SK-N-SH (cell line): ENCODE measurements around the gene SLC22A5. TPM values are rescaled to one million over a fixed set of nuclear protein-coding genes. Genes with fewer than 3 reads are reported as not detected.

Experiments
- CTCF ChIA-PET: fragments of 300-600, 350-600 bp; formaldehyde crosslinking; extraction: SDS; loops from one replicate; lab custom pipeline; 2021; lab: Yijun Ruan, JAX
- POLR2A ChIA-PET: fragments of 350-600 bp; sonication (Branson Sonifier 250); formaldehyde crosslinking; extraction: SDS; loops from one replicate; lab custom pipeline; 2020; ENCODE audit warnings: antibody characterized with exemption, inconsistent platforms; lab: Yijun Ruan, JAX
- DNase-seq: peaks from one replicate; pipeline ENCODE4 v3.0.0; 2012
- H2AFZ ChIP-seq: fragments of 200-600 bp; sonication (generic); 2 replicates; pipeline ENCODE4 v1.8.1; 2016; ENCODE audit warnings: antibody characterized with exemption, mild to moderate bottlenecking, low read depth
- H3F3A ChIP-seq: fragments of 200-600 bp; sonication (generic); replicated peaks from 2 replicates; pipeline ENCODE3; 2016; ENCODE audit warnings: antibody characterized with exemption, mild to moderate bottlenecking; ENCODE audit not compliant: insufficient read depth
- H3K27ac ChIP-seq, 2 experiments: fragments of 200-500 bp in 1 of 2; fragments of 200-600 bp in 1 of 2; sonication (Bioruptor generic) in 1 of 2; sonication (generic), shearing (Covaris generic) in 1 of 2; 2 replicates each; pipeline versions ENCODE4 v1.5.1 to v1.6.1; 2014 to 2016; ENCODE audit warnings: low read depth in 2 of 2, inconsistent platforms in 1 of 2, low read length in 1 of 2, mild to moderate bottlenecking in 1 of 2, mixed read lengths in 1 of 2
- H3K27me3 ChIP-seq: fragments of 200-600 bp; sonication (generic), shearing (Covaris generic); 2 replicates; pipeline ENCODE4 v1.6.1; 2016; ENCODE audit warnings: mixed run types; ENCODE audit not compliant: insufficient read depth
- H3K36me3 ChIP-seq, 2 experiments: fragments of 200-500 bp in 1 of 2; fragments of 200-600 bp in 1 of 2; sonication (Bioruptor generic) in 1 of 2; sonication (generic) in 1 of 2; replicated peaks in 1 of 2; 2 replicates each; pipeline versions ENCODE3 to v1.5.1; 2014 to 2016; ENCODE audit warnings: low read length in 1 of 2, mild to moderate bottlenecking in 1 of 2; ENCODE audit not compliant: insufficient read depth in 2 of 2, control insufficient read depth in 1 of 2
- H3K4me1 ChIP-seq, 2 experiments: fragments of 200-500 bp in 1 of 2; fragments of 200-600 bp in 1 of 2; sonication (Bioruptor generic) in 1 of 2; sonication (generic), shearing (Covaris generic) in 1 of 2; 2 replicates each; pipeline versions ENCODE4 v1.5.1 to v1.6.1; 2014 to 2016; ENCODE audit warnings: low read depth in 1 of 2, low read length in 1 of 2, mixed run types in 1 of 2; ENCODE audit not compliant: insufficient read depth in 2 of 2, control insufficient read depth in 1 of 2
- H3K4me2 ChIP-seq: fragments of 200-600 bp; sonication (generic), shearing (Covaris generic); 2 replicates; pipeline ENCODE4 v1.6.1; 2017; ENCODE audit warnings: mixed run types
- H3K4me3 ChIP-seq, 2 experiments: fragments of 200-500 bp in 1 of 2; fragments of 200-600 bp in 1 of 2; sonication (Bioruptor generic) in 1 of 2; sonication (generic), shearing (Covaris generic) in 1 of 2; 2 replicates each; pipeline versions ENCODE4 v1.5.1 to v1.8.1; 2014 to 2016; ENCODE audit warnings: low read depth in 2 of 2, inconsistent platforms in 1 of 2, low read length in 1 of 2, mild to moderate bottlenecking in 1 of 2, mixed read lengths in 1 of 2, moderate library complexity in 1 of 2
- H3K79me2 ChIP-seq: fragments of 200-600 bp; sonication (generic); 2 replicates; pipeline ENCODE4 v1.8.1; 2017; ENCODE audit warnings: mild to moderate bottlenecking; ENCODE audit not compliant: insufficient read depth
- H3K9ac ChIP-seq: fragments of 200-600 bp; sonication (generic); 2 replicates; pipeline ENCODE4 v1.6.1; 2017; ENCODE audit warnings: mixed run types
- H3K9me2 ChIP-seq: fragments of 200-600 bp; sonication (generic); 2 replicates; pipeline ENCODE4 v1.6.1; 2017; ENCODE audit warnings: mixed run types
- H3K9me3 ChIP-seq: fragments of 200-600 bp; sonication (generic); 2 replicates; pipeline ENCODE4 v1.6.1; 2017; ENCODE audit warnings: mixed run types, mild to moderate bottlenecking, moderate library complexity
- H4K20me1 ChIP-seq: fragments of 200-600 bp; sonication (generic); 2 replicates; pipeline ENCODE4 v1.6.1; 2017; ENCODE audit warnings: mild to moderate bottlenecking, mixed run types; ENCODE audit not compliant: insufficient read depth
- EZH2phosphoT487 ChIP-seq: fragments of 200-600 bp; sonication (generic); IDR thresholded peaks from 2 replicates; pipeline ENCODE4 v1.6.1; 2017; ENCODE audit warnings: low read depth, mixed run types, mild to moderate bottlenecking, antibody characterized with exemption, moderate library complexity, borderline replicate concordance
- FOXJ3 ChIP-seq: sonication (generic); formaldehyde crosslinking; IDR thresholded peaks from 2 replicates; pipeline ENCODE4 v1.5.1; 2020; ENCODE audit warnings: mild to moderate bottlenecking, missing genetic modification reagents
- FOXM1 ChIP-seq: IDR thresholded peaks from 2 replicates; pipeline ENCODE4 v1.4.0; 2012; ENCODE audit warnings: low read depth, mild to moderate bottlenecking
- GATA2 ChIP-seq: sonication (generic); formaldehyde crosslinking; IDR thresholded peaks from 2 replicates; pipeline ENCODE4 v1.5.0; 2020; ENCODE audit warnings: mild to moderate bottlenecking, missing genetic modification reagents
- SMC3 ChIP-seq: IDR thresholded peaks from 2 replicates; pipeline ENCODE4 v1.6.1; 2012; ENCODE audit warnings: low read depth, low read length, improper control_type of control experiment
- WGBS: methylation state at CpG from one replicate; pipeline ENCODE4 v1.1.6; 2017; ENCODE audit warnings: low lambda C conversion rate; 5-methylcytosine and 5-hydroxymethylcytosine counted together
- polyA plus RNA-seq, 3 experiments: library from polyadenylated mRNA; depleted of rRNA; stranded (reverse); fragments of >200 nt; gene quantifications; 2 replicates each; pipeline ENCODE4 v1.2.3, GENCODE V29; 2012
- TF ChIP-seq, protein P1 (sequence below): IDR thresholded peaks from 2 replicates; pipeline ENCODE4 v1.6.1; 2012; ENCODE audit warnings: mild to moderate bottlenecking, low read depth, low read length, moderate library complexity
- TF ChIP-seq, protein P2 (sequence below): fragments of 150-350 bp; IDR thresholded peaks from 2 replicates; pipeline ENCODE4 v1.6.1; 2016; ENCODE audit warnings: mild to moderate bottlenecking, low read depth, low read length
- TF ChIP-seq, protein P3 (sequence below): fragments of 200-600 bp; sonication (generic); IDR thresholded peaks from 2 replicates; pipeline ENCODE4 v1.6.1; 2017; ENCODE audit warnings: antibody characterized with exemption, mild to moderate bottlenecking, moderate library complexity

The SLC22A5 gene
- polyA plus RNA-seq, 1 of the 3 experiments (the other 2 are of a cell fraction) = 8.3 TPM

DNA sequence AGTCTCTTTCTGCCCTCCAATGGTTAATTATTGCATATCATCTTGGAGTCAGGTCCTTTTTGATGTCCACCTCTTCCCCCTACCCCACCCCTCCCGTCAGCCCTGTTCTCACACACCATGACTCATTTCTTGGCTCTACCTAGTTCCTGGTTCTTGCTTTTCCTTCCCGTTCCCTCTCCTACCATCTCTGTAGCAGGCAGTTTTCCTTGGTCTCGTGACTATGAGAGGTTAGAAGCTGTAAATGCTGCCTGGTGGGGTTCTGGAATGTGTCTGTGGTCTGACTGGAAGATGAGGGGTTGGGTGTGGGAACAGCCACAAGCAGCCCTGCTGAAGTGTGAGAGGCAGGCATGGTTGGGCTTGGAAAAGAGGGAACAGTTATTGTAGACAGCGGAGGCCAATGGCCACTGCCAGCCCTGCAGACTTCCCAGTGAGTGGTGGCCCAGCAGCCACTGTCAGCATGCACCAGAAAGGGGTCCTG lies 18.2 kb downstream of the SLC22A5 start (continued):
- TF ChIP-seq, protein P1, sequence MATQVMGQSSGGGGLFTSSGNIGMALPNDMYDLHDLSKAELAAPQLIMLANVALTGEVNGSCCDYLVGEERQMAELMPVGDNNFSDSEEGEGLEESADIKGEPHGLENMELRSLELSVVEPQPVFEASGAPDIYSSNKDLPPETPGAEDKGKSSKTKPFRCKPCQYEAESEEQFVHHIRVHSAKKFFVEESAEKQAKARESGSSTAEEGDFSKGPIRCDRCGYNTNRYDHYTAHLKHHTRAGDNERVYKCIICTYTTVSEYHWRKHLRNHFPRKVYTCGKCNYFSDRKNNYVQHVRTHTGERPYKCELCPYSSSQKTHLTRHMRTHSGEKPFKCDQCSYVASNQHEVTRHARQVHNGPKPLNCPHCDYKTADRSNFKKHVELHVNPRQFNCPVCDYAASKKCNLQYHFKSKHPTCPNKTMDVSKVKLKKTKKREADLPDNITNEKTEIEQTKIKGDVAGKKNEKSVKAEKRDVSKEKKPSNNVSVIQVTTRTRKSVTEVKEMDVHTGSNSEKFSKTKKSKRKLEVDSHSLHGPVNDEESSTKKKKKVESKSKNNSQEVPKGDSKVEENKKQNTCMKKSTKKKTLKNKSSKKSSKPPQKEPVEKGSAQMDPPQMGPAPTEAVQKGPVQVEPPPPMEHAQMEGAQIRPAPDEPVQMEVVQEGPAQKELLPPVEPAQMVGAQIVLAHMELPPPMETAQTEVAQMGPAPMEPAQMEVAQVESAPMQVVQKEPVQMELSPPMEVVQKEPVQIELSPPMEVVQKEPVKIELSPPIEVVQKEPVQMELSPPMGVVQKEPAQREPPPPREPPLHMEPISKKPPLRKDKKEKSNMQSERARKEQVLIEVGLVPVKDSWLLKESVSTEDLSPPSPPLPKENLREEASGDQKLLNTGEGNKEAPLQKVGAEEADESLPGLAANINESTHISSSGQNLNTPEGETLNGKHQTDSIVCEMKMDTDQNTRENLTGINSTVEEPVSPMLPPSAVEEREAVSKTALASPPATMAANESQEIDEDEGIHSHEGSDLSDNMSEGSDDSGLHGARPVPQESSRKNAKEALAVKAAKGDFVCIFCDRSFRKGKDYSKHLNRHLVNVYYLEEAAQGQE = peak; percentile 64
- TF ChIP-seq SMC3 (no peak), GATA2 (CRISPR knock-in tag) (no peak), EZH2phosphoT487 (no peak)
- TF ChIP-seq, protein P2, sequence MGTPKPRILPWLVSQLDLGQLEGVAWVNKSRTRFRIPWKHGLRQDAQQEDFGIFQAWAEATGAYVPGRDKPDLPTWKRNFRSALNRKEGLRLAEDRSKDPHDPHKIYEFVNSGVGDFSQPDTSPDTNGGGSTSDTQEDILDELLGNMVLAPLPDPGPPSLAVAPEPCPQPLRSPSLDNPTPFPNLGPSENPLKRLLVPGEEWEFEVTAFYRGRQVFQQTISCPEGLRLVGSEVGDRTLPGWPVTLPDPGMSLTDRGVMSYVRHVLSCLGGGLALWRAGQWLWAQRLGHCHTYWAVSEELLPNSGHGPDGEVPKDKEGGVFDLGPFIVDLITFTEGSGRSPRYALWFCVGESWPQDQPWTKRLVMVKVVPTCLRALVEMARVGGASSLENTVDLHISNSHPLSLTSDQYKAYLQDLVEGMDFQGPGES = no peak

DNA sequence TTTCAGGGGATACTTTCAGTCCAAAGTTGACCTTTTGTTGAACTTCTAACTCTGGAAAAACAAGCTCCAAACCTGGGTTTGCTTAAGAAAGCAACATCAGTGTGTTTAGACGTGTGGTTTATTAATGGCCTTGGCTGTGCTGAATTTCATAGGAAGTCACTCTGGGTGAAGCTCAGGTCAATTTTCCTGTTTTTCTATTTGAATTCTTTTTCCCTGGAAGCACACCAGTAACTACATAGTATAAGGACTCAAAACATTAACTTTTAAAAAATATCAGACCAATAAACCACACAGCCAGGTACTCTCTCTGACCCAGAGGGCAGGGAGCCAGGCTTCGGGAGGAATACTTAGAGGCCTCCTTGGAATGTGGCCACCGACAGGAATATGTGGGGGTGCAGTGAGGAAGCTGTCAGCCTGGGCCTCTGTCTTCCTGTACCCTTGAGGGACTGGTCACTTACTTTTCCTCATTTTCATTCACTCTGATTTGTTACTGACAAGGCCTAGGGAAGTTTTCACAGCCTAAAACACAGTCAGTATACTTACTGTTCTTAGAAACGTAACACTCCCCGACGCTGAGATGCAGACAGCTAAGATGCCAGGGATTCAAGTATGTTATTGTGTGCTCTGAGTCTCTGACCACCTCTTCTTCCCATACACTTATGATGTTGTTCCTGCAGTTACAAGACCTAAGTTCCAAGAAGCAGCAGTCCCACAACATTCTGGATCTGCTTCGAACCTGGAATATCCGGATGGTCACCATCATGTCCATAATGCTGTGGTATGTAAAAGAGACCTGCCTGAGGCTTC lies 18.9 kb downstream of the SLC22A5 start:
- Histone ChIP-seq H2AFZ (0 out of 2 replicates have a peak overlapping the region, but pooled peaks have one; percentile 26), H3K27ac (peak overlapping the region; percentile 90), H4K20me1 (no peaks in the 10 kb centered on the region), H3K9me3 (no peaks in the 10 kb centered on the region), H3K9ac (peak overlapping the region; percentile 44; the same call in 1 of the 2 replicates), H3K36me3 (peaks cover 0 to 24% of the 10 kb centered on the region in 2 experiments), H3K79me2 (no peaks in the 10 kb centered on the region), H3K4me2 (peak overlapping the region; percentile 67), H3F3A (peaks cover 25% of the 10 kb centered on the region), H3K9me2 (no peaks in the 10 kb centered on the region), H3K4me3 (no peak overlapping the region), H3K27me3 (no peaks in the 10 kb centered on the region), H3K4me1 (peaks cover 26 to 32% of the 10 kb centered on the region in 2 experiments)
- no peak for DNase-seq
- TF ChIP-seq, protein P3, sequence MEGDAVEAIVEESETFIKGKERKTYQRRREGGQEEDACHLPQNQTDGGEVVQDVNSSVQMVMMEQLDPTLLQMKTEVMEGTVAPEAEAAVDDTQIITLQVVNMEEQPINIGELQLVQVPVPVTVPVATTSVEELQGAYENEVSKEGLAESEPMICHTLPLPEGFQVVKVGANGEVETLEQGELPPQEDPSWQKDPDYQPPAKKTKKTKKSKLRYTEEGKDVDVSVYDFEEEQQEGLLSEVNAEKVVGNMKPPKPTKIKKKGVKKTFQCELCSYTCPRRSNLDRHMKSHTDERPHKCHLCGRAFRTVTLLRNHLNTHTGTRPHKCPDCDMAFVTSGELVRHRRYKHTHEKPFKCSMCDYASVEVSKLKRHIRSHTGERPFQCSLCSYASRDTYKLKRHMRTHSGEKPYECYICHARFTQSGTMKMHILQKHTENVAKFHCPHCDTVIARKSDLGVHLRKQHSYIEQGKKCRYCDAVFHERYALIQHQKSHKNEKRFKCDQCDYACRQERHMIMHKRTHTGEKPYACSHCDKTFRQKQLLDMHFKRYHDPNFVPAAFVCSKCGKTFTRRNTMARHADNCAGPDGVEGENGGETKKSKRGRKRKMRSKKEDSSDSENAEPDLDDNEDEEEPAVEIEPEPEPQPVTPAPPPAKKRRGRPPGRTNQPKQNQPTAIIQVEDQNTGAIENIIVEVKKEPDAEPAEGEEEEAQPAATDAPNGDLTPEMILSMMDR = no peak
- TF ChIP-seq FOXM1 = no peak
- TF ChIP-seq, protein P1 = no peak
- TF ChIP-seq FOXJ3 (CRISPR knock-in tag) = no peak
- WGBS = 69% methylated on average over 8 of the region's 8 CpGs
- CTCF ChIA-PET = interaction anchor here (0.9 to 10.3 kb wide), 6 partner anchors 14 to 113 kb away, joined by 3 to 189 read pairs (median 8); partner anchors contain the start of gene IRF1
- POLR2A ChIA-PET = no interaction called here
